Uterus (tissue), 4 donors: ENCODE results near the gene AUNIP. TPM values are rescaled to one million over a fixed set of nuclear protein-coding genes. Genes with fewer than 3 reads are reported as not detected.

Source experiments
- DNase-seq, 2 donors: peaks; one replicate each; pipeline ENCODE4 v3.0.0-alpha.2; 2019 to 2020
- H3K27ac ChIP-seq, 2 donors: fragments of 200-600 bp; sonication (generic); 1 replicate in 1 of 2; 2 replicates in 1 of 2; pipeline ENCODE4 v1.5.1; 2016 to 2018
- H3K27me3 ChIP-seq, 2 donors: fragments of 200-600 bp; sonication (generic); one replicate each; pipeline ENCODE4 v1.5.1; 2018 to 2019; ENCODE audit warnings: control low read depth in 1 of 2
- H3K36me3 ChIP-seq, 2 donors: fragments of 200-600 bp; sonication (generic); one replicate each; pipeline ENCODE4 v1.5.1; 2019; ENCODE audit warnings: control low read depth in 1 of 2
- H3K4me1 ChIP-seq, 2 donors: fragments of 200-600 bp; sonication (generic); one replicate each; pipeline ENCODE4 v1.5.1; 2018 to 2019; ENCODE audit warnings: control low read depth in 1 of 2
- H3K4me3 ChIP-seq, 2 donors: fragments of 200-600 bp; sonication (generic); 1 replicate in 1 of 2; 2 replicates in 1 of 2; pipeline ENCODE4 v1.5.1; 2018 to 2019; ENCODE audit warnings: mild to moderate bottlenecking in 1 of 2
- H3K9me3 ChIP-seq, 2 donors: fragments of 200-600 bp; sonication (generic); one replicate each; pipeline ENCODE4 v1.5.1; 2019; ENCODE audit warnings: control low read depth in 1 of 2
- POLR2A ChIP-seq, 2 donors: fragments of 450-650 bp; IDR thresholded peaks; one replicate each; pipeline ENCODE4 v1.6.1; 2016; ENCODE audit warnings: antibody characterized with exemption in 2 of 2, mild to moderate bottlenecking in 1 of 2, moderate library complexity in 1 of 2
- intact Hi-C: fragments of 100-400 bp; cut with DNase I; formaldehyde crosslinking; loops from one replicate; pipeline ENCODE4 v1.15.1; 2023; ENCODE audit warnings: low total_unique reads
- total RNA-seq, 4 donors: library from RNA; depleted of rRNA in 3 of 4; stranded (reverse); fragments of >200 nt in 3 of 4; gene quantifications; one replicate each; pipeline versions ENCODE4 v1.1.0 to v1.2.4, GENCODE V29; 2014 to 2023
- TF ChIP-seq, protein P1 (sequence below), 4 experiments: fragments of 200-600 bp in 2 of 4; fragments of 450-650 bp in 2 of 4; sonication (generic) in 2 of 4; IDR thresholded peaks; one replicate each; pipeline ENCODE4 v1.5.1; 2016 to 2019; ENCODE audit warnings: antibody characterized with exemption in 4 of 4, mild to moderate bottlenecking in 2 of 4, moderate library complexity in 1 of 4
- donor health status: DM: yes; HTN: yes; CAD: no.

AUNIP gene
- total RNA-seq, 4 donors from 2014 or later: 1.1 TPM; not detected in 3

DNA sequence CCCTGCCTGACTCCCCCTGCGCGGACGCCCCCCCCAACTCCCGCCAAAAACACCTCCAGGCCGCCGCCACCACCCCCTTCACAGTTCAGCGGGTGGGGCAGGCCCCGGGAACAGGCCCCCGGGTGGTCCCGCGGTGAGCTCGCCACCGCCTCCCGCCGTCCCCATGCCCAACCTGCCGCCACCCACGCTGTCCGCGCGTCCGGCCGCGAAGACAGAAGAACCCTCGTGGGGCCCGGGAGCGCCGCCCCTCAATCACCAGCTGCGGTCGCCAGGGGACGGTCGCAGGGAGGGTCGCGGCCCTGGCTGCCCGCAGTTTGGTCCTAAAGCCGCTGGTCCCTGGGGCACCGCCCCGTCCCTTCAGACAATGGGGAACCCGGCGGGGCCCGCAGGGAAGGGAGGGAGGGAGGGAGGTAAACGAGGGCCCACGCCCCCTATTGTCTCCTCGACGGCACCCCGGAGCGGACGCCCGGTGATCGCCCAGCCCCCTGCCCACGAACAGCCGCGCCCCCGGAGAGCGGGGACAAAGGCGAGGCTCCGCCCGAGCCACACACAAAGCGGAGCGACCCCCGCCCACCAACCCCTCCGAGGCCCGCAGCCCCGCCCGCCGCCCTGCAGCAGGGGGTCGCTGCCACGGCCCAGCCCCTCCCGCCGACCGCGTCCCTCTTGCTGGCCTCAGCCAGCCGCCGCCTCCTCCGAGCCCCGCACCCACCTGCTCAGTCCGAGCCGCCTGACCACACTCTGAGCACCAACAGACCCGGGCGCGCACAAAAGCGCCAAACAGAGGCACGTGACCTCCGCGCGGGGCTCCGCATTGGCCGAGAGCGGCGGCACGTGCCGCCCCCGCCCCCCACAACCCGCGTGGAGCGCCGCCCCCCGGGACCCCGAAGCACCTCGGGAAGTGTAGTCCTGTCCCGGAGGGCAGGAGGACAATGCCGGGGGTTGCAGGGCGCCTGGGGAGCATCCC is 46.7 kb upstream of the AUNIP start, which contains the start of gene STMN1:
Gene STMN1, minus strand, starts transcription at position 740 of the 964 bp plus-strand sequence. CDS start 1,743 bp downstream, outside the sequence.
- peak; percentile 93 to 95 for DNase-seq
- Histone ChIP-seq H3K27ac (peak within 1 kb of the TSS; percentile 73 to 90), H3K9me3 (no peaks in the 10 kb centered on the region), H3K4me3 (peak within 1 kb of the TSS; percentile 58 to 97), H3K4me1 (peaks cover 0 to 10% of the 10 kb centered on the region in 2 donors), H3K36me3 (no peaks in the 10 kb centered on the region), H3K27me3 (no peaks in the 10 kb centered on the region)
- TF ChIP-seq POLR2A (IDR thresholded peaks at IDR 0.05): peak; percentile 94 to 97
- TF ChIP-seq, protein P1, sequence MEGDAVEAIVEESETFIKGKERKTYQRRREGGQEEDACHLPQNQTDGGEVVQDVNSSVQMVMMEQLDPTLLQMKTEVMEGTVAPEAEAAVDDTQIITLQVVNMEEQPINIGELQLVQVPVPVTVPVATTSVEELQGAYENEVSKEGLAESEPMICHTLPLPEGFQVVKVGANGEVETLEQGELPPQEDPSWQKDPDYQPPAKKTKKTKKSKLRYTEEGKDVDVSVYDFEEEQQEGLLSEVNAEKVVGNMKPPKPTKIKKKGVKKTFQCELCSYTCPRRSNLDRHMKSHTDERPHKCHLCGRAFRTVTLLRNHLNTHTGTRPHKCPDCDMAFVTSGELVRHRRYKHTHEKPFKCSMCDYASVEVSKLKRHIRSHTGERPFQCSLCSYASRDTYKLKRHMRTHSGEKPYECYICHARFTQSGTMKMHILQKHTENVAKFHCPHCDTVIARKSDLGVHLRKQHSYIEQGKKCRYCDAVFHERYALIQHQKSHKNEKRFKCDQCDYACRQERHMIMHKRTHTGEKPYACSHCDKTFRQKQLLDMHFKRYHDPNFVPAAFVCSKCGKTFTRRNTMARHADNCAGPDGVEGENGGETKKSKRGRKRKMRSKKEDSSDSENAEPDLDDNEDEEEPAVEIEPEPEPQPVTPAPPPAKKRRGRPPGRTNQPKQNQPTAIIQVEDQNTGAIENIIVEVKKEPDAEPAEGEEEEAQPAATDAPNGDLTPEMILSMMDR (IDR thresholded peaks at IDR 0.05): peak in 1 of 4 experiments; percentile 18
- intact Hi-C loops: no loop called here

DNA sequence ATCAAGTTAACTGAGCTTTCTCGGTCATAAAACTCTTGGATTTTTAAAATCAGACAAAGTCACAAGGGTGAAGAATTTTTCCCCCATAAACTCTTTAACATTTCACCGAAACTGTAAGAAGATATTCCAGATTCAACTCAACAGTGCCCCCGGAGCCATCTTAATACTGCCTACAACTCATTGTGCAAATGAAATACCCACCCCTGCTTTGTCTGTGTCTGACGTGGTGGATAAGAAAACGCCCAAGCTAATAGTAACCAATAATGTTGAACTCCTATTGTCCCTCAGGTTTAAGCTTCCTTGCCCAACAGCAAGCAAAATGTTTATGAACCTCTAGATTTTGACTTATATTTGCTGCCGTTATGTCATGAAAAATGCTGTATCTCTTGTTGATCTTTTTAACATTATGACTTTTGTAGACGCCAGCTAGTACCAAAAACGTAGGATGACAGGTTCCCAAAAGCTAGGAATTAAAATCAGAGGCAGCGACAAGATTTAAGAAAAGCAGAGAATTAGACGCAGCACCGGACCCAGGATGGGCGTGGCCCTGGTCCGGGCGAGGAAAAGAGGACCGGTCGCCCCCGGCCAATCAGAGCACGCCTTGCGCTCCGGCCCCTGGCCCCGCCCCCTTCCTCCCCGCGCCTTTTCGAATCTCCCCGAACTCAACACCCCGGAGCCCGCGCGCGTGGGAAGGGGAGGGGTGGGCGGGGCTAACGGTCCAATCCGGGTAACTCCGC is 45.9 kb upstream of the AUNIP start:
- TF ChIP-seq, protein P1 (IDR thresholded peaks at IDR 0.05): no peak
- TF ChIP-seq POLR2A (IDR thresholded peaks at IDR 0.05): no peak
- Histone ChIP-seq H3K4me3 (peak overlapping the region; percentile 58 to 97), H3K27ac (peak overlapping the region; percentile 73 to 90), H3K9me3 (no peaks in the 10 kb centered on the region), H3K4me1 (peaks cover 0 to 10% of the 10 kb centered on the region in 2 donors), H3K36me3 (no peaks in the 10 kb centered on the region), H3K27me3 (no peaks in the 10 kb centered on the region)
- intact Hi-C loops: no loop called here
- DNase-seq: peak; percentile 96

DNA sequence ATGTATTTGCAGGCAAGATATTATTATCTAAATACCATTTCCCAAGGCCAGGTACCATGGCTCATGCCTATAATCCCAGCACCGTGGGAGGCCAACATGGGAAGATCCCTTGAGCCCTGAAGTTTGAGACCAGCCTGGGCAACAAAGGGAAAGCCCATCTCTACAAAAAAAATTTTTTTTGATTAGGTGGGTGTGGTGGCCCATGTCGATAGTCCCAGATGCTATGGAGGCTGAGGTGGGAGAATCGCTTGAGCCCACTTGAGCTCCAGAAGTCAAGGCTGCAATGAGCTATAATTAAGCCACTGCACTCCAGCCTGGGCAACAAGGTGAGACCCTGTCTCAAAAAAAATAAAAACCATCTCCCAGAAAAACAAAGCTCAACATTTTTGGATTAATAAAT is 44.7 kb upstream of the AUNIP start:
- Histone ChIP-seq H3K27me3 (no peaks in the 10 kb centered on the region), H3K4me3 (no peak overlapping the region), H3K4me1 (peaks cover 0 to 10% of the 10 kb centered on the region in 2 donors), H3K27ac (no peak overlapping the region), H3K36me3 (no peaks in the 10 kb centered on the region), H3K9me3 (no peaks in the 10 kb centered on the region)
- no peak for DNase-seq
- intact Hi-C loops: no loop called here
- TF ChIP-seq, protein P1 (IDR thresholded peaks at IDR 0.05): no peak
- no peak for TF ChIP-seq POLR2A (IDR thresholded peaks at IDR 0.05)

DNA sequence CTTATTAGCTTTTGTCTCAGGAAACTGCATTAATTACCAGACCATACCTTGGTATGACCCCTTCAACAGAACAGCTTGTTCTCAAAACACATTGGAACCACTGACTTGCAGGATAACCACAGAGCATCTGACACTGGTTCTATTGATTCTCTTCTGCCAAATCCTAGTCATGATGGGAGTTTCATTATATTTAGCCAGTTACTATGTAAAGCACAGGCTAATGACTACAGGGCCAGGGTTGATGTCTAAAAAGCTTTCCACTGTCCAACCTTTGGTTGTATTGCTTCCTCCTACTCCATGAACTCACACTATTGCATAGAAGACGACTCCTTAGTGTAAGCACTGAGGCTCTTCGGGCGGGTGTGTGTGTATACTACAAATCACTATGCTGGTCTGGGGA is 43.2 kb upstream of the AUNIP start:
- Histone ChIP-seq H3K9me3 (no peaks in the 10 kb centered on the region), H3K27me3 (no peaks in the 10 kb centered on the region), H3K4me3 (no peak overlapping the region), H3K4me1 (peaks cover 0 to 10% of the 10 kb centered on the region in 2 donors), H3K27ac (no peak overlapping the region), H3K36me3 (no peaks in the 10 kb centered on the region)
- intact Hi-C loops: no loop called here
- TF ChIP-seq, protein P1 (IDR thresholded peaks at IDR 0.05): no peak
- no peak for TF ChIP-seq POLR2A (IDR thresholded peaks at IDR 0.05)
- DNase-seq: no peak
